ENCODE results near the gene RHOT1. TPM values are rescaled to one million over a fixed set of nuclear protein-coding genes. Genes with fewer than 3 reads are reported as not detected.
A peak's percentile ranks its signal among the peaks of the same experiment; 100 is the strongest.
"Not testable (repeated sequence)": the region's sequence is repeated elsewhere in the genome, so short reads cannot be mapped to it uniquely, and the experiment has no call there.

RHOT1 gene
- total RNA-seq, 1 donor from 2014 or later, result 64.1 TPM

DNA sequence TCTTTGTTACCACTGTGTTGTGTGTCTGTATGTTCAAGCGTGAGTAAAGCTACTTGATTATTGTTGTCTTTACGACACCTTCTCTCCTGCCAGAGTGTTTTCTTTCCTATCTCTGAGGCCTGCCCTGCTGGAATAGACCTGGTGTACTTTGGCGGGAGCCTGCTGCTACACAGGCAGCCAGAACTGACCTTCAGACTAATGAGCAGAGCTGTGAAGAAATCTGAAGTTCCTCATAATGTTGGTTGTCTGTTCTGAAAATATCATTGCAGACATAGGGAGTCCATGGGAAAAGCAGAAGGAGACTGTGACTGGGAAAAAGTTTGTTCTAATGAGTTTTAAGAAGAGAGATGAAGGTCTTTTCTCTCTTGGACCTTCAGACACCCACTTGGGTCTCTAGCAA, 9.8 kb downstream of the RHOT1 start:
- intact Hi-C loops (cut with DNase I), result no loop called here
- DNase-seq (ENCODE audit: missing footprints) (no peak), ATAC-seq (peak; percentile 88)

DNA sequence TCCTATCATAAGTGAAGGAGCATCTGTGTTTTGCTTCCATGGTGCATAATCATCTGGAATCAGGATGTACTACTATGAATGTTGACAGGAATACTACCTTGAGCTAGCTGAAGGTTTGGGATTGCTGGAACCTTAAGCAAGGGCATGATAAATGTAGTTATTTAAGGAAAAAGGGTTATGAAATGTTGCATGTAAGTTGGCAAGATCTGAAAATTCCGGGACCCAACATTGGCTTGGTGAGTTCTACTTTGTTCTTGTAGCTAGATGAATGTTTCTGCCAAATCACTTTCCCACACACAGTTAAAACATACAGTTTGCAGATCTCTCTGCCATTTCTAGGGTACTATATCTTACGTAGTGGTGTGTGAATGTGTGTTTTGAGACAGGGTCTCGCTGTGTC, 13.6 kb downstream of the RHOT1 start:
- ATAC-seq (no peak), DNase-seq (ENCODE audit: missing footprints) (no peak)
- intact Hi-C loops (cut with DNase I), result no loop called here

DNA sequence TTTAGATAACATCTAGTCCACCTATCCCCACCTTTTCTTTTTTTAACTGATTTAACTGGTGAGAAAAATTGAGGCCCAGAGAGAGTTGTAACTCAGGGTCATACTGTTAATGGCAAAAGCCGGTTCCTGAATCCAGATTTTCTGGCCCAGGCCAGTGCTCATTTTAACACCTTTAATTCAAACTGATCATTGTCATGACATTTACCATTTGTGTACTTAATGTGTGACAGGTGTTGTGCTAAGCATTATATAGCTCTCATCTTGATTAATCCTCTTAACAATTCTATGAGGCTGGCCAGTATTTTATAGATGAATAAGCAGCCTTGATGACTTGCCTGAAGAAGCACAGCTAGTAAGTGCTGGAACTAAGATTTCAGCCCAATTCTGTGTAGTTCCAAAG, 14.4 kb downstream of the RHOT1 start:
- DNase-seq (ENCODE audit: missing footprints) (no peak), ATAC-seq (no peak)
- intact Hi-C loops (cut with DNase I), result no loop called here

DNA sequence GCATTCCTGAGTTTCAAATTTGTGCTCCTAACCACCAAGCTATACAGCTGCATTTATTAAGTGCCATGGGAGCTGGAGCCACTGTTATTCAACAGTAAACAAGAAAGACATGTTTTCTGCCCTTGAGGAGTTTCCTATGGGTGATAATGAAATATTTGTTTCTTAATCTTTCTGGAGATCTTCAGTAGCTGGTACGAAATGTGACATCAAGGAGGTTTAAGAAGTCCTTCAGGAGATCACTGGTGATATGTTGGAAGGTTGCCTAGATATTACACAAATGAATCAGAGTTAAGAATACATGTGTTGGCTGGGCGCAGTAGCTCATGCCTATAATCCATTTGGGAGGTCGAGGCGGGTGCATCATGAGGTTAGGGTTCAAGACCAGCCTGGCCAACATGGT, 14.9 kb downstream of the RHOT1 start:
- no peak for DNase-seq (ENCODE audit: missing footprints)
- ATAC-seq, result no peak

DNA sequence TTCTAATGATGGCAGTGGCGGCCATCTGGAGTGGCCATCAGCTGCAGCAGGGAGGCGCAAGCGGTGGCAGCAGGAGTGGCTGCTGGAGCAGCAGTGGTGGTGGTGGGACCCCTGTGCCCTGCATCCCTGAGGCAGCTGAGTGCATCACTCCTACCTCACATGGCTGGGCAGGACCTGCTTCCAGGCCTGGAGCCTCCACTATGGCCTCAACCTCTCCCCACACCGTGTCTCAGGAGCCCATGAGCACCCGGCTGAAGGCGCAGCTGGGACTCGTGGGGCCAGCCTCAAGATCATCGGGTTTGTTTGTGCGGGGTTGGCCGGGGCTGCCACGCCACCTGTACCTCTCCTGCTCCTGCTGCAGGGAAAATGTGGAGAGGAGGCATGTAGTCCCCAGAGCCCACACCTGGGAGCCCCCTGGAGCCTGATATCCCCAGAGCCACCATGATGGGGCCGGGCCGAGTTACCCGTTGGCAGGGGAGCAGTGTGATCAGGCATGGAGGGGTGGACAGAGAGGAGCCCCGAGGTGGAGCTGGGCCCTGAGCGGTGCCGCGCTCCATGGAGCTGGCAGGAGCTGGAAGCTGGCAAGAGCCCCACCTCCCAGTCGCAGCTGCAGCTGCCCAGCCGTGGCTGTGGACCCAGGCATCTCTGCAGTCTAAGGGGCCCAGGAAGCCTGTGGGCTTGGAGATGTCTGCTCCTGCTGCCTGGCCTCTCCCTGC, 16.7 kb downstream of the RHOT1 start:
- intact Hi-C loops (cut with DNase I), result no loop called here
- peak; percentile 66 for ATAC-seq

More for the DNA sequence above, 14.9 kb downstream of the RHOT1 start:
- intact Hi-C loops (cut with DNase I), result no loop called here

DNA sequence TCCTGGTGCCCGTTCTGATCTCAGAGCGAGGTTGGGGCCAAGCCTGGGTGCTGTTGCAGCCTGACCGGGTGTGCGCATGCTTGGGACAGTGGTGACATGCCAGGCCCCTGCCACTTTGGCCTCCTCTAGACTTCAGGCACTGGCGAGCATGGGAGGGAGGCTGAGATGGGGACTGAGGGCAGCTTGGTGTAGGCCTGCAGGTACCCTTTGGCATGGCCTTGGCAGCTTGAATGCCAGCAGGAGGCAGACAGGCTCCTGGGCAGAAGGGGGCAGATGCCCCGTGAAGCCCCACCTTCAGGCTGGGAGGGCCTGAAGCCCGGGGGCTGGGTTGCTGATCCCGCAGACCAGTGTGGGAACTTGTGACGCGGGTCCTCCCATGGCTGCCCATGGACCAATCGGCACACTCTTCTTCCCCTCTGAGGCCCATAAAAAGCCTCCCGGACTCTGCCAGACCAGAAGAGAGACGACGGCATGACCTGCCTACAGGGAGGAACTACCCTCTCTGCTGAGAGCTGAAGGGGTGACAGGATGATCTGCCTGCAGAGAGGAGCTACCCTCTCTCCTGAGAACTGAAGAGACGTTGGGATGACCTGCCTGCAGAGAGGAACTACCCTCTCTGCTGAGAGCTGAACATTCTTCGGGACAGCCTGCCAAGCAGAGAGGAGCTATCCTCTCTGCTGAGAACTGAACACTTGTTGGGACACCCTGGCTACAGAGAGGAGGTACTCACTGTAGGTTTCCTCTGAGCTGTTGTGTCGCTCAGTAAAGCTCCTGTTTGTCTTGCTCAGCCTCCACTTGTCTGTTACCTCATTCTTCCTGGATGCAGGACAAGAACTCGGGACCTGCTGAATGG, 17.5 kb downstream of the RHOT1 start:
- intact Hi-C loops (cut with DNase I), result no loop called here
- ATAC-seq (peak; percentile 55), DNase-seq (ENCODE audit: missing footprints) (no peak)

More for the DNA sequence above, 16.7 kb downstream of the RHOT1 start:
- DNase-seq (ENCODE audit: missing footprints), result no peak

DNA sequence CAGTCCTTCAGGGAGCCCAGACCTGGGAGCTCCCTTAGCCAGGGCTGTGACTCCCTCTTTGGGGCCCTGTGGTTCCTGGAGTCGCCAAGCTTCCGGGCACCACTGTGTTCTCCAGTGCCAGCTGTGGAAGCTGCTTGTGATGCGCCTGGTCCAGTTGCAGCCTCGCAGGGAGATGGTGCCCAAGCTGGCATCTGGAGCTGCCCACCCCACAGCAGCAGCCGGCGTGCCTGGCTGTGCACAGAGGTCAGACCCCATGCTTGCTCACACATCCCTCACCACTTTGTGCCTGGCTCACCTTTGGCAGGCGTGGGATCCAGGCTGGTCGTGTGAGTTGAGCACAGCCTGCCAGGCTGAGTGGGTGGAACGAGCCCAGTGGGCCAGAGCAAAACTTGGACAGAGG, 18.2 kb downstream of the RHOT1 start:
- intact Hi-C loops (cut with DNase I), result no loop called here
- ATAC-seq (peak; percentile 38), DNase-seq (ENCODE audit: missing footprints) (no peak)

DNA sequence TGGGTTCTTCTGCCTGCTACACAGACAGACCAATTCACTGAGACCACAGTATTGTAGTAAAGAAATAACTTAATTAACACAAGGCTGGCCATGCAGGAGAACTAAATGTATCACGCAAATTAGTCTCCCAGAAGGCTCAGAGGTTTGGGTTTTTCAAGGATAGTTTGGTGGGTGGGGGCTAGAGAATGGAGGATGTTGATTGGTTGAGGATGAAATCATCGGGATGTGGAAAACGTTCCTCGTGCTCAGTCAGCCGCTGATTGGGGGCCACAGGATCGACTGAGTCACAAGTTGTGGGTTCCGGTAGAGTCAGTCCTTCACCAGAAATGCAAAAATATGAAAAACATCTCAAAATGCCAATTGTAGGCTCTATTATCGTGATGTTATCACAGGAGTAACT, 18.7 kb downstream of the RHOT1 start:
- intact Hi-C loops (cut with DNase I), result no loop called here
- ATAC-seq (no peak), DNase-seq (ENCODE audit: missing footprints) (no peak)

DNA sequence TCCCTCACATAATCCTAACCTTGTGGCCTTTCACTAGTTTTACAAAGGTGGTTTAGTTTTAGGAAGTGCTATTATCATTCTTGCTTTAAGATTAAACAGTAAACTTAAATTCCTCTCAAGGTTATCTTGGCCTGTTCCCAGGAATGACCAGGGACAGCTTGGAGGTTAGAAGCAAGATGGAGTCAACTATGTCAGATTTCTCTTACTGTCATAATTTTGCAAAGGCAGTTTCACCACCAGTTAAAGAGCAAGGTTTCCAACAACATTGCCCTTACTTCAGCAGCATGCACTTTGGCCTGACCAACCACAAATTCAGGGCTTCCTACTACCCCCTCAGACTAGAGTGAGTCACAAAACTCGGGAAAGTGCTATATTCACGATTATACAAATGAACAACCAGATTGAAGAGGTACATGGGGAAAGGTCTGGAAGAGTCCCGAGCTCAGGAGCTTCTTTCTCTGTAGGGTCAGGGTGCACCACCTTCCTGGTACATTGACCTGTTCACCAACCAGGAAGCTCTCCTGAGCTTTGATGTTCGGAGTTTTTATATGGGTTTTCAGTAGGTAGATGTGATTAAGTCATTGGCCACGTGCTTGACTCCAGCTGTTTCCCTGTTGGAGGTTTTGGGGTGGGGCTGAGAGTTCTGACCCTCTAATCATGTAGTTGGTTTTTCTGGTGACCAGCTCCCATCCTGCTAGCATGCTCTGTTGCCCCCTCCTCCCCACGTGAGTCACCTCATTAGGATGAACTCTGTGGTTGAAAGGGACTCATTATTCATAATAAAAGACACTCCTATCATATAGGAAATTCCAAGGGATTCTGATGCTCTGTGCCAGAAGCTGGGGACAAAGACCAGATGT, 19.4 kb downstream of the RHOT1 start:
- ATAC-seq (no peak), DNase-seq (ENCODE audit: missing footprints) (no peak)
- intact Hi-C loops (cut with DNase I), result no loop called here

DNA sequence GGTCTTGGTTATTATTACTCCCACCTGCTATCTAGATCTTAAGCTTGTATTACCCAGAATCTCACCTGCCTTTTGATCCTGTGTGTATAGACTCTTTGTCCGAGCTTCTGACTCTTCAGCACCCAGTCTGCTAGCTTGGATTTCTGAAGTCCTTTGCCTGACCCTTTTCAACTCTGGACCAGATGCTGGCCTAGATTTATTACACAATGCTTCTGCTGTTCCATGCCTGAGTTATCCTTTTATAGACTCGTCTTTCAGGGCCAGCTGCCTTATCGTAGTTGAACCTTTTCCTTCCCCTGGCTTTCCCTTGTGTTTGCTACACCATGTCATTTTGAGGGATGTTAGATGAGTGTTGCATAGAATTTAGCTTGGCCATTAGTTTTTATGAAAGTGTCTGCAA, 32.6 kb downstream of the RHOT1 start:
- intact Hi-C loops (cut with DNase I), result no loop called here
- ATAC-seq (peak; percentile 71), DNase-seq (ENCODE audit: missing footprints) (no peak)

DNA sequence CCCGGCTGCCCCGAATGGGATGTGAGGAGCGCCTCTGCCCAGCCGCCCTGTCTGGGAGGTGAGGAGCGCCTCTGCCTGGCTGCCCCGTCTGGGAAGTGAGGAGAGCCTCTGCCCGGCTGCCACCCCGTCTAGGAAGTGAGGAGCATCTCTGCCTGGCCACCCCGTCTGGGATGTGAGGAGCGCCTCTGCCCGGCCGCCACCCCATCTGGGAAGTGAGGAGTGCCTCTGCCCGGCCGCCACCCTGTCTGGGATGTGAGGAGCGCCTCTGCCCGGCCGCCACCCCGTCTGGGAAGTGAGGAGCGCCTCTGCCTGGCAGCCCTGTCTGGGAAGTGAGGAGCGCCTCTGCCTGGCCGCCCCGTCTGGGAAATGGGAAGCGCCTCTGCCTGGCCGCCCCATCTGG, 36.4 kb downstream of the RHOT1 start:
- ATAC-seq; intact Hi-C loops (cut with DNase I); DNase-seq (ENCODE audit: missing footprints): not testable (repeated sequence)

DNA sequence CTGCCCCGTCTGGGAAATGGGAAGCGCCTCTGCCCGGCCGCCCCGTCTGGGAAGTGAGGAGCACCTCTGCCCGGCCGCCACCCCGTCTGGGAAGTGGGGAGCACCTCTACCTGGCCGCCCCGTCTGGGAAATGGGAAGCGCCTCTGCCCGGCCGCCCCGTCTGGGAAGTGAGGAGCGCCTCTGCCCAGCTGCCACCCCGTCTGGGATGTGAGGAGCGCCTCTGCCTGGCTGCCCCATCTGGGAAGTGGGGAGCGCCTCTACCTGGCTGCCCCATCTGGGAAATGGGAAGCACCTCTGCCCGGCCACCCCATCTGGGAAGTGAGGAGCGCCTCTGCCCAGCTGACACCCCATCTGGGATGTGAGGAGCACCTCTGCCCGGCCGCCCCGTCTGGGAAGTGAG, 36.8 kb downstream of the RHOT1 start:
- DNase-seq (ENCODE audit: missing footprints); intact Hi-C loops (cut with DNase I); ATAC-seq: not testable (repeated sequence)

DNA sequence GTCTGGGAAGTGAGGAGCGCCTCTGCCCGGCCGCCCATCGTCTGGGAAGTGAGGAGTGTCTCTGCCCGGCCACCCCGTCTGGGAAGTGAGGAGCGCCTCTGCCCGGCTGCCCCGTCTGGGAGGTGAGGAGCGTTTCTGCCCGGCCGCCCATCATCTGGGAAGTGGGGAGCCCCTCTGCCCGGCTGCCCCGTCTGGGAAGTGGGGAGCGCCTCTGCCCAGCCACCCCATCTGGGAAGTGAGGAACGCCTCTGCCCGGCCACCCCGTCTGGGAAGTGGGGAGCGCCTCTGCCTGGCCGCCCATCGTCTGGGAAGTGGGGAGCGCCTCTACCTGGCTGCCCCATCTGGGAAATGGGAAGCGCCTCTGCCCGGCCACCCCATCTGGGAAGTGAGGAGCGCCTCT, 37.2 kb downstream of the RHOT1 start:
- intact Hi-C loops (cut with DNase I); DNase-seq (ENCODE audit: missing footprints); ATAC-seq: not testable (repeated sequence)

DNA sequence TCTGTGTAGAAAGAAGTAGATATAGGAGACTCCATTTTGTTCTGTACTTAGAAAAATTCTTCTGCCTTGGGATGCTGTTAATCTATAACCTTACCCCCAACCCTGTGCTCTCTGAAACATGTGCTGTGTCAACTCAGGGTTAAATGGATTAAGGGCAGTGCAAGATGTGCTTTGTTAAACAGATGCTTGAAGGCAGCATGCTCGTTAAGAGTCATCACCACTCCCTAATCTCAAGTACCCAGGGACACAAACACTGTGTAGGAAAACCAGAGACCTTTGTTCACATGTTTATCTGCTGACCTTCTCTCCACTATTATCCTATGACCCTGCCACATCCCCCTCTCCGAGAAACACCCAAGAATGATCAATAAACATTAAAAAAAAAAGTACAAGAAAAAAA, 38.0 kb downstream of the RHOT1 start:
- intact Hi-C loops (cut with DNase I); ATAC-seq; DNase-seq (ENCODE audit: missing footprints): not testable (repeated sequence)

DNA sequence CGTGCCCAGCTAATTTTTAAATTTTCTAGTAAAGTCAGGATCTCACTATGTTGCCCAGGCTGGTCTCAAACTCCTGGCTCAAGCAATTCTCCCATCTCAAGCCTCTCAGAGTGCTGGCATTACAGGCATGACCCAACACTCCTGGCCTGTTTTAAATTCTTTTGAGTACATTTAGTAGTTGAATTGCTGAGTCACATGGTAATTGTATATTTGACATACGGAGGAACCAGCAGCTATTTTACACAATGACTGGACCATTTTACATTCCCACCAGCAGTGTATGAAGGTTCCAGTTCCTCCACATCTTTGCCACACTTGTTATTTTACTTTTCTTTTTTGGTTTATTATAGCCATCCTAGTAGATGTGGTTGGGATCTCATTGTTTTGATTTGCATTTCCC, 43.6 kb downstream of the RHOT1 start:
- ATAC-seq (no peak), DNase-seq (ENCODE audit: missing footprints) (no peak)
- intact Hi-C loops (cut with DNase I), result no loop called here

DNA sequence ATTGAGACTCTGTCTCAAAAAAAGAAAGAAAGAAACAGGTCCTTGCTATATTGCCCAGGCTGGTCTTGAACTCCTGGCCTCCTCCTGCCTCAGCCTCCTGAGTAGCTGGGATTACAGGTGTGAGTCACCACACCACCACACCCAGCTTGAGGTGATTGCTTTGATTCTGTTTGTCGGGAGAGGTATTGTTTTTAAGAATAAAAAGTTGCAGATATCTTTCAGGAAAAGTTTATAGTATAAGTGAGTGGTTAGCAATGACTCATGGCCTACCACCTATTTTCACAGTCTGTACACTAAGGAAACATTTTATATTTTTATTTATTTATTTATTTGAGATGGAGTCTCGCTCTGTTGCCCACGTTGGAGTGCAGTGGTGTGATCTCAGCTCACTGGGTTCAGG, 45.0 kb downstream of the RHOT1 start:
- ATAC-seq (no peak), DNase-seq (ENCODE audit: missing footprints) (no peak)
- intact Hi-C loops (cut with DNase I), result no loop called here

DNA sequence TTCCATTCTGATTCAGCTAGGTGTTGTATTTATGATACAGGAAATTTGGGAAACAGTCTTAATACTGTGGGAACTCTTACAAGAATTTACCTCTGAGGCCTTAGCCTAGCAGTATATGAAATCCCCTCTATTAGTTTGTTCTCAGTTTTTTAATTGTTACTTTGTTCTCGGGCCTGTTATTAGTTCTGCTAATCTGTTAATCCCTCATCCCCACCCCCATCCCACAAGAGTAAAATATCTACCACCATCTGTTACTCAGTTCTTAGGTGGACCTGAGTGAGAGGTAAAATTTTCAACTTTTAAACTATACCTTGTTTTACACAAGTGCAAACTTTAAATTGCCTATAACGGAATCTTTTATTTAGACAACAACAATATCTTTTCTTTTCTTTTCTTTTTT, 47.0 kb downstream of the RHOT1 start:
- intact Hi-C loops (cut with DNase I), result no loop called here
- ATAC-seq, result no peak
- DNase-seq (ENCODE audit: missing footprints), result no peak

DNA sequence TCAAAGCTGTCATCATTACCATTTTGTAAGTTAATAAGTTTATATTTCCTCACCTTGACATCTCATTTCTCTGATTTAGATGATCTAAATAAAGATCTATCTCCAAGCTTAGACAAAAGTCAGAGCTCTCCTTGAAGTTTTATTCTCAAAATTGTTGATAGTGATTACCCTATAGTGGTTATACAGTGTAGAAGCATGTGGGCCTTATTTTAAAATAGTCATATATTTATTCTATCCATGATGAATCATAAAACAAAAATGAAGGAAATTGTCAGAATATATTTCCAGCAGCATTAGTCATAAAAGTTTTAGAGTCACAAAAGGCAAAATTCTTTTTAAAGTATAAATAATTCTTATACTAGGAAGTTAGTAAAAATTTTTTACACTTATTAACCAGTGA, 49.0 kb downstream of the RHOT1 start:
- intact Hi-C loops (cut with DNase I), result no loop called here
- no peak for ATAC-seq
- no peak for DNase-seq (ENCODE audit: missing footprints)

DNA sequence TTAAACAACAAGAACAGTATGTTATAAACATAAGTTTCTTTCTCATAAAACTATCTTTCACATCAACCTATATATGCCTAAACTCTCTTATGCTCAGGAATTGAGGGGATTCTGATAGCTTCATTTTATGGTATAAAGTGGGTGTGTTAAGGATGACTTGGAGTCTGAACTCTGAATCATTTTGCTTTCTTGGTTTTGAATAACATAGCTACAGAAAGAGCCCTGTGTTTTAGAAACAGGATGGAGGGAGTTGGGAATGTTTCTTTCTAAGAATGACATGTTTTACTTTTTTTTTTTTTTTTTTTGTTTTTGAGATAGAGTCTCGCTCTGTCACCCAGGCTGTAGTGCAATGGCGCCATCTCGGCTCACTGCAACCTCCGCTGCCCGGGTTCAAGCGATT, 50.1 kb downstream of the RHOT1 start:
- intact Hi-C loops (cut with DNase I), result no loop called here
- no peak for ATAC-seq

More for the DNA sequence above, 50.1 kb downstream of the RHOT1 start:
- DNase-seq (ENCODE audit: missing footprints), result no peak
